ENCODE data around the gene HELQ. TPM values are rescaled to one million over a fixed set of nuclear protein-coding genes. Genes with fewer than 3 reads are reported as not detected.
A peak's percentile ranks its signal among the peaks of the same experiment; 100 is the strongest.

HELQ gene
- total RNA-seq, 2 experiments from 2014 or later = 9.3 to 10.4 TPM

DNA sequence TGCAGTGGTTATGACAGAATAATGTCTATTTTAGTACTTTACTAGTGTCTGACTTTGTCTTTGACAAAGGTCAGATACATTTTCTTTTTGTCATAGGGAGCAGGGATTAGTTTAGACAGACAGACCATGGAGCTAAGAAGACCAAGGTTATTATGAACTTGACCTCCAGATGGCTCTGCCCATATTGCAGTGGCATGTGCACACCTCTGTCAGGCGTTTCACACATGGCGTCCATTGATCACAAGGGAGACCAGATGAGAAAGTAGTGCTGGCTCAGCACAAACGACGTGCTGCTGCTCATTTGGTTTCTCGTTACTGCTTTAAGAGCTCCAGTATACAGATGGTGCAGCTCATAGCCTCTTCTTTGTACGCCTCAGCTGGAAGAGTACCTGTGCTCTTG is 64.7 kb downstream of the HELQ start:
- Mint-ChIP-seq H3K27me3 (no peaks in the 10 kb centered on the region), H3K4me1 (ENCODE audit: low read depth) (peaks cover 8% of the 10 kb centered on the region), H3K27ac (no peak overlapping the region), H3K4me3 (no peak overlapping the region), H3K9me3 (no peaks in the 10 kb centered on the region), H3K36me3 (ENCODE audit: low read depth) (no peaks in the 10 kb centered on the region)
- POLR2A ChIA-PET = interaction anchor here (0.6 kb wide), 1 partner anchor 502 kb away, joined by 3 read pairs; no protein-coding TSS in a partner anchor
- DNase-seq (no peak), ATAC-seq (no peak)
- TF ChIP-seq, protein P1, sequence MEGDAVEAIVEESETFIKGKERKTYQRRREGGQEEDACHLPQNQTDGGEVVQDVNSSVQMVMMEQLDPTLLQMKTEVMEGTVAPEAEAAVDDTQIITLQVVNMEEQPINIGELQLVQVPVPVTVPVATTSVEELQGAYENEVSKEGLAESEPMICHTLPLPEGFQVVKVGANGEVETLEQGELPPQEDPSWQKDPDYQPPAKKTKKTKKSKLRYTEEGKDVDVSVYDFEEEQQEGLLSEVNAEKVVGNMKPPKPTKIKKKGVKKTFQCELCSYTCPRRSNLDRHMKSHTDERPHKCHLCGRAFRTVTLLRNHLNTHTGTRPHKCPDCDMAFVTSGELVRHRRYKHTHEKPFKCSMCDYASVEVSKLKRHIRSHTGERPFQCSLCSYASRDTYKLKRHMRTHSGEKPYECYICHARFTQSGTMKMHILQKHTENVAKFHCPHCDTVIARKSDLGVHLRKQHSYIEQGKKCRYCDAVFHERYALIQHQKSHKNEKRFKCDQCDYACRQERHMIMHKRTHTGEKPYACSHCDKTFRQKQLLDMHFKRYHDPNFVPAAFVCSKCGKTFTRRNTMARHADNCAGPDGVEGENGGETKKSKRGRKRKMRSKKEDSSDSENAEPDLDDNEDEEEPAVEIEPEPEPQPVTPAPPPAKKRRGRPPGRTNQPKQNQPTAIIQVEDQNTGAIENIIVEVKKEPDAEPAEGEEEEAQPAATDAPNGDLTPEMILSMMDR (IDR thresholded peaks at IDR 0.05) = no peak
- CTCF ChIA-PET = interaction anchor here (0.7 to 1.3 kb wide), 2 partner anchors 107 to 111 kb away, joined by 3 to 6 read pairs; partner anchors contain the start of gene COQ2
- intact Hi-C loops (cut with micrococcal nuclease) = no loop called here

DNA sequence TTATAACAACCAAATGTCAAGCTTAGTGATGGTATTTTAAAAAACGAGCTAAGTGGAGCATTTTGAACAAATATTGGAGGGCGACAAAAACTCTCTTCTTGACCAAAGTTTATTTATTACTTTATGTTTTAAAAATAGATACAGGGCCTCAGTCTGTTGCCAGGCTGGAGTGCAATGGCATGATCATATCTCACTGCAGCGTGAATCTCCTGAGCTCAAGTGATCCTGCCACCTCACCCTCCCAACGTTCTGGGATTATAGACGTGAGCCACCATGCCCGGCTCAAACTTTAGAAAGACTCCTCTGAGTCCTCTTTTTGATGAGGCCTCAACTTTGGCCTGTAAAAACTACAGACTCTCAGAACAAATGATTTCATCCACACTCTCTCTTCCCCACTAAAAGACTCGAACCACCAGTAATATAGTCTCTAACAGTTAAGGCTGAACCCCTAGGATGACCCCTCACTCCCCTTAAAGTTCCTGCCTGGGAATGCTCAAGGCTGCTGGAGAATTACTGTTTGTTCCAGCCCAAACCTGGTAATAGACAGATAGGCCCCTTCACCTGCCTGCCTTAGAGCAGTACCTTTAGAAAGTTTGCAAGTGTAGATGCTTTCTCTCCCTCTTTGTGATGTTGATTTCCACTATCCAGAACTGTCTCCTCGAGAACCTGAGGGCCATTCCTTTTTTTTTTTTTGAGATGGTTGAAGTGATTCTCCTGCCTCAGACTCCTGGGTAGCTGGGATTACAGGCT is 65.7 kb downstream of the HELQ start:
- Mint-ChIP-seq H3K4me3 (no peak overlapping the region), H3K36me3 (ENCODE audit: low read depth) (no peaks in the 10 kb centered on the region), H3K27ac (no peak overlapping the region), H3K27me3 (no peaks in the 10 kb centered on the region), H3K9me3 (no peaks in the 10 kb centered on the region), H3K4me1 (ENCODE audit: low read depth) (peaks cover 8% of the 10 kb centered on the region)
- ATAC-seq (no peak), DNase-seq (no peak)
- TF ChIP-seq, protein P1 (IDR thresholded peaks at IDR 0.05) = no peak
- ChIA-PET POLR2A (interaction anchor here (1.4 kb wide), 1 partner anchor 106 kb away, joined by 3 read pairs; the partner anchor contains the start of gene COQ2), CTCF (interaction anchor here (0.8 to 4.8 kb wide), 4 partner anchors 24 to 106 kb away, joined by 3 to 47 read pairs (median 6); partner anchors contain the start of gene COQ2)
- intact Hi-C loops (cut with micrococcal nuclease) = no loop called here

DNA sequence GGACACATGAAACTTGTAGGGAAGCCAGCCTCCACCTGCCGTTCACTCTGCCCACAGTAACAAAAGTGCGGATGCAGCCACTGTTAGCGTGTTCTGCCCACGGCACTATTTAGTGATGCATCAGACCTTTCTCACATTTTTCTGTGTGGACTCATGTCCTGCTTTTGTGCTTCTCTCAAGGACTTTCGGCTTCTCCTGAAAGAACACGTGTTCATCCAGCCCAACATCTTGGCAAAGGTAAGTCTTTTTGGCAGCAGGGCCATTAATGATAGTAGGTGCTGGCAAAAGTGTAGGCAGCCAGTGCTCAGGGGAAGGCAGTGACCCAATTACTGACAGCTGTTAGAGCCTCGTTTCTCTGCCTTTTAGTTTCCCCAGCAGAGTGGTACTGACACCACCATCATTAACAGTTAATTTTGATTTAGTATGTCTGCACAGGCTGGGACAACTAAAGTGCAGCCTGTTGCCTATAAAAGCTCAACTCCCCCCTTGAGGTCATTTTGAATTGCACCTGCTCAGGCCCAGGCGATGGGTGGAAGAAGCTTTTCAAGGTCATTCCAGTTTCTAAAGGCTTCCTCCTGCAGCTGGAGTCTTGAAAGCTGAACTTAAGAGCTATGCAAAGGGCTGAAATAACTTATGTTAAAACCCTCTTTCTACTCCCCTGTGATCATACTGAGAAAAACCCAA is 66.4 kb downstream of the HELQ start:
- intact Hi-C loops (cut with micrococcal nuclease) = no loop called here
- no peaks in the 10 kb centered on the region for H3K27me3 Mint-ChIP-seq
- no peak overlapping the region for H3K4me3 Mint-ChIP-seq
- POLR2A ChIA-PET = interaction anchor here (1.4 kb wide), 1 partner anchor 105 kb away, joined by 3 read pairs; the partner anchor contains the start of gene COQ2
- CTCF ChIA-PET = interaction anchor here (0.8 to 4.8 kb wide), 9 partner anchors 16 to 109 kb away, joined by 3 to 47 read pairs (median 3); partner anchors contain the start of gene COQ2
- ATAC-seq (no peak), DNase-seq (no peak)
- no peak overlapping the region for H3K27ac Mint-ChIP-seq
- H3K36me3 Mint-ChIP-seq (ENCODE audit: low read depth) = no peaks in the 10 kb centered on the region
- no peaks in the 10 kb centered on the region for H3K9me3 Mint-ChIP-seq
- H3K4me1 Mint-ChIP-seq (ENCODE audit: low read depth) = peaks cover 8% of the 10 kb centered on the region
- TF ChIP-seq, protein P1 (IDR thresholded peaks at IDR 0.05) = no peak

DNA sequence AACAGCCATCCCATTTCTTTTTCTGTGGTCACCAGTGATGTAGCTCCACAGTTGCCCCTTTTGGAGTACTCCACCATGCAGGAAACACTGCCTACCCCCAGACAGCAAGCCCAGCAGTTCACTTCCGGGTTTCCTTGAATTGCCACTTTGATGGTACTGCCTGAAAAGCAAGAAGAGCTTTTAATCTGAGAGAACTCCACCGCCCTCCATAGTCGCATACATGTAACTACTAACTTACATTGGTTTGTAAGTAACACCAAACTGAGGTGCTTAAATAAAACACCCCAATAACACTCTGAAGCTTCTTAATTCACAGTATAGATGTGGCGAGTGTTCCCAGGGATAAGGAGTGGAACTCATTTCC is 67.3 kb downstream of the HELQ start:
- ATAC-seq (peak; percentile 98), DNase-seq (peak; percentile 67)
- Mint-ChIP-seq H3K4me3 (no peak overlapping the region), H3K27me3 (no peaks in the 10 kb centered on the region), H3K36me3 (ENCODE audit: low read depth) (no peaks in the 10 kb centered on the region), H3K4me1 (ENCODE audit: low read depth) (peaks cover 8% of the 10 kb centered on the region), H3K27ac (peak overlapping the region; percentile 53), H3K9me3 (no peaks in the 10 kb centered on the region)
- CTCF ChIA-PET = interaction anchor here (0.7 to 4.8 kb wide), 12 partner anchors 9 to 278 kb away, joined by 3 to 47 read pairs (median 4); partner anchors contain the start of gene COQ2
- POLR2A ChIA-PET = interaction anchor here (1.2 to 1.4 kb wide), 2 partner anchors 23 to 104 kb away, joined by 3 to 4 read pairs; partner anchors contain the start of gene COQ2
- TF ChIP-seq, protein P1 (IDR thresholded peaks at IDR 0.05) = peak; percentile 28
- intact Hi-C loops (cut with micrococcal nuclease) = no loop called here
